Nephron progenitor cell (in vitro differentiated cells): ENCODE data around the gene SNU13.
"Not testable (repeated sequence)": the region's sequence is repeated elsewhere in the genome, so short reads cannot be mapped to it uniquely, and the experiment has no call there.

Experiments used
- DNase-seq: peaks from one replicate; pipeline ENCODE4 v3.0.0; 2021
- H3K27ac Mint-ChIP-seq: 2 replicates; pipeline ENCODE4 v1.8.0; 2021; ENCODE audit warnings: mild to moderate bottlenecking, moderate library complexity, mixed read lengths
- H3K27me3 Mint-ChIP-seq: 2 replicates; pipeline ENCODE4 v1.8.0; 2021; ENCODE audit warnings: mild to moderate bottlenecking, low read depth, mixed read lengths; ENCODE audit not compliant: poor library complexity
- H3K36me3 Mint-ChIP-seq: 2 replicates; pipeline ENCODE4 v1.8.0; 2021; ENCODE audit warnings: low read depth, mixed read lengths
- H3K4me1 Mint-ChIP-seq: 2 replicates; pipeline ENCODE4 v1.8.0; 2021; ENCODE audit warnings: mixed read lengths
- H3K4me3 Mint-ChIP-seq: 2 replicates; pipeline ENCODE4 v1.8.0; 2021; ENCODE audit warnings: mild to moderate bottlenecking, moderate library complexity, mixed read lengths
- H3K9me3 Mint-ChIP-seq: 2 replicates; pipeline ENCODE4 v1.8.0; 2021; ENCODE audit warnings: mild to moderate bottlenecking, moderate library complexity, mixed read lengths
- CTCF ChIP-seq: fragments of 200-600 bp; sonication (generic); IDR thresholded peaks from 2 replicates; pipeline ENCODE4 v1.5.0; 2021; ENCODE audit warnings: antibody characterized with exemption

Gene SNU13

DNA sequence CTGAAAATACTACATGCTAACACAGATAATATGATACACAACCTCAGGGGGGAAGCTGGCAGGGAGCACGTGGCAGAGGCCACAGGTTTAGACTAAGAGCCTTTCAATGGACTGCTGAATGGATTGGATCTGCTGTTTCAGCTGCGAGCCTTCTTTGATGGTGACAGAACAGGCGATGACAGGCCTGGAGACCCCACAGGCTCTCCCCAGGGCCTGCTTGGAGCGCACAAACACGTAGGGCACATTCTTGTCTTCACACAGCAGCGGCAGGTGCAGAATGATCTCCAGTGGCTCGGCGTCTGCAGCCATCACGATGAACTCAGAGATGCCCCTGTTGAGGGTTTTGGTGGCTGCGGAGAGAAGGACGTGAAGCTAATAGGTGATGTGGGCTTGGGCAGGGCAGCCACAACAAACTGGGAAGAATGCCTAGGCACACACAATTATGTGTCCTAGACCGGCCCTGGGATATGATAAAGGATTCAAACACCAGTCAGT is 13.8 kb downstream of the SNU13 start:
- no peak for TF ChIP-seq CTCF

DNA sequence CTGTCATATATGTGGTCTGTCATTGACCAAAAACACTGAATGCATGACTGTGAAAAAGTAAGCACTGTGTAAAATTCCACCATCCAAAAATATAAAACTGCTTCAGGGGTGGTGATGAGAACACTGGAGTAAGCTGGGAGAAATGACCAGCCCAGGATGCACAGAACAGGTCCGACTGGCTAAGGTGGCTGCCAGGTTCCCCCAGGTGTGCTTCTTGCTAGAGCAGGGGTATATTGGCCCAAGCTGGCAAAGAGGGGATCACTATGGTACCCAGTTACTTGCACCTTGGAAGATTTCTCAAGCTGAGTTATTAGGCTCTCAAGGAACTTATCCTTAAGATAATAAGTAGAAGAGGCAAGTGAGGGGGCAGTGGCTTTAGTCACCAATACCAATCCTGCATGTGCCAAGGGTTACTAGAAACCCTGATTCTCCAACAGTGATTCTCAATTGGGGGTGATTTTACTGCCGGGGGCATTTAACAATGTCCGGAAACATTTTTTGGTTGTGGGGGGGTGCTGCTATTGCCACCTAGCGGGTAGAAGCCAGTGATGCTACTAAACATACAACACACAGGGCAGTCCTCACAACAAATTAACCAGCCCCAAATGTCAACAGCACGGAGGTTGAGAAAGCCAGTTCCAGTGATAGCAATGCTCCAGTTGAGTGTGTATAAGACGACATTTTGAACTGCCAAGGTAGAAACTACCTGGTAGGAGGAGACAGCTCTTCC is 15.7 kb downstream of the SNU13 start:
- Mint-ChIP-seq H3K27ac (peak overlapping the region; percentile 32), H3K36me3 (peaks cover 46% of the 10 kb centered on the region), H3K4me1 (no peaks in the 10 kb centered on the region), H3K4me3 (no peak overlapping the region), H3K27me3 (peaks cover 3% of the 10 kb centered on the region), H3K9me3 (no peaks in the 10 kb centered on the region)
- no peak for DNase-seq
- no peak for TF ChIP-seq CTCF

More for the DNA sequence above, 13.8 kb downstream of the SNU13 start:
- Mint-ChIP-seq H3K4me3 (no peak overlapping the region), H3K27me3 (peaks cover 3% of the 10 kb centered on the region), H3K27ac (peak overlapping the region; percentile 75), H3K9me3 (no peaks in the 10 kb centered on the region), H3K4me1 (no peaks in the 10 kb centered on the region), H3K36me3 (peaks cover 55% of the 10 kb centered on the region)
- DNase-seq, result no peak

DNA sequence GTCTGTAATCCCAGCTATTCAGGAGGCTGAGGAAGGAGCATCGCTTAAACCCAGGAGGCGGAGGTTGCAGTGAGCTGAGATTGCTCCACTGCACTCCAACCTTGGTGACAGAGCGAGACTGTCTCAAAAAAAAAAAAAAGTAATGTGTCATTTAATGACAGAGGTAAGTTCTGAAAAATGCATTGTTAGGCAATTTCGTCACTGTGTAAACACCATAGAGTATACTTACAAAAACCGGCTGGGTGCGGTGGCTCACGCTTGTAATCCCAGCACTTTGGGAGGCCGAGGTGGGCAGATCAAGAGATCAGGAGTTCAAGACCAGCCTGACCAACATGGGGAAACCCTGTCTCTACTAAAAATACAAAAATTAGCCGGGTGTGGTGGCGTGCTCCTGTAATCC is 16.6 kb downstream of the SNU13 start:
- not testable (repeated sequence) for H3K9me3 Mint-ChIP-seq, DNase-seq, H3K4me1 Mint-ChIP-seq, H3K27me3 Mint-ChIP-seq, H3K4me3 Mint-ChIP-seq
- Mint-ChIP-seq H3K36me3 (peaks cover 40% of the 10 kb centered on the region), H3K27ac (peak overlapping the region; percentile 79)

- H3K4me1 Mint-ChIP-seq, result peaks cover 11% of the 10 kb centered on the region
- H3K27ac Mint-ChIP-seq, result peak overlapping the region; percentile 24
- H3K4me3 Mint-ChIP-seq, result no peak overlapping the region
- DNase-seq, result no peak
- H3K9me3 Mint-ChIP-seq, result no peaks in the 10 kb centered on the region
- H3K27me3 Mint-ChIP-seq, result no peaks in the 10 kb centered on the region
- no peak for TF ChIP-seq CTCF
- H3K36me3 Mint-ChIP-seq, result peaks cover 26% of the 10 kb centered on the region
Observed at GRCh38 chr22:41668971-41669911, 19.4 kb downstream of the SNU13 start.

- peaks cover 11% of the 10 kb centered on the region for H3K4me1 Mint-ChIP-seq
- H3K27ac Mint-ChIP-seq, result peak overlapping the region; percentile 81
- H3K36me3 Mint-ChIP-seq, result peaks cover 32% of the 10 kb centered on the region
- H3K4me3 Mint-ChIP-seq, result no peak overlapping the region
- no peaks in the 10 kb centered on the region for H3K27me3 Mint-ChIP-seq
- H3K9me3 Mint-ChIP-seq, result no peaks in the 10 kb centered on the region
- no peak for DNase-seq
- no peak for TF ChIP-seq CTCF
Observed at GRCh38 chr22:41664951-41665350, 23.7 kb downstream of the SNU13 start.

- no peak for TF ChIP-seq CTCF
- H3K36me3 Mint-ChIP-seq, result peaks cover 33% of the 10 kb centered on the region
- DNase-seq, result no peak
- peaks cover 11% of the 10 kb centered on the region for H3K4me1 Mint-ChIP-seq
- no peaks in the 10 kb centered on the region for H3K27me3 Mint-ChIP-seq
- peak overlapping the region; percentile 81 for H3K27ac Mint-ChIP-seq
- H3K9me3 Mint-ChIP-seq, result no peaks in the 10 kb centered on the region
- no peak overlapping the region for H3K4me3 Mint-ChIP-seq
Observed at GRCh38 chr22:41664490-41664889, 24.2 kb downstream of the SNU13 start.

- not testable (repeated sequence) for H3K4me3 Mint-ChIP-seq, DNase-seq, H3K9me3 Mint-ChIP-seq, H3K27me3 Mint-ChIP-seq
- Mint-ChIP-seq H3K36me3 (peaks cover 40% of the 10 kb centered on the region), H3K27ac (peak overlapping the region; percentile 81), H3K4me1 (peaks cover 11% of the 10 kb centered on the region)
Observed at GRCh38 chr22:41663594-41663993, 25.1 kb downstream of the SNU13 start.
